Measurements from ENCODE around the gene ST14.

DNA sequence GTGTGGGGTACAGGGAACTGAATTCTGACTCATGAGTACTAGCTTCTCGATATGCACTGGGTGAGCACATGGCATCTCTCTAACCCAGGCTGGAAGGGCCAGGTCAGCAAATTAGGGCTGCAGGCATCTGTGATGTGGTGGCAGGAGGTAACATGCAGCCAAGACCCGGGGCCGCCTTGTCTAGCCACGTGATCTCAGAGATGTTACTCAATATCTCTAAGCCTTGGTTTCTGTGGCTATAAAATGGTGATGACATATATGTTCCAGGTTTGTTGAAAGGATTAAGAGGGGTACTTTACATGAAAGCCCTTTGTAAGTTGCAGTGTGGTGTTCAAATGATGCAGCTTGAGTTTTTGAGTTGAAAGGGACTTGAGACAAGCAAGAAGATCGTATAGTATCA, 3.2 kb downstream of the ST14 start:
- TF ChIP-seq EZH2phosphoT487 (IDR thresholded peaks at IDR 0.05; ENCODE audit: insufficient read depth, low read depth) (no peak), EZH2 (IDR thresholded peaks at IDR 0.05; ENCODE audit: insufficient read depth, poor library complexity, severe bottlenecking) (no peak)
